ENCODE measurements around the gene MAGED2.

The MAGED2 gene

DNA sequence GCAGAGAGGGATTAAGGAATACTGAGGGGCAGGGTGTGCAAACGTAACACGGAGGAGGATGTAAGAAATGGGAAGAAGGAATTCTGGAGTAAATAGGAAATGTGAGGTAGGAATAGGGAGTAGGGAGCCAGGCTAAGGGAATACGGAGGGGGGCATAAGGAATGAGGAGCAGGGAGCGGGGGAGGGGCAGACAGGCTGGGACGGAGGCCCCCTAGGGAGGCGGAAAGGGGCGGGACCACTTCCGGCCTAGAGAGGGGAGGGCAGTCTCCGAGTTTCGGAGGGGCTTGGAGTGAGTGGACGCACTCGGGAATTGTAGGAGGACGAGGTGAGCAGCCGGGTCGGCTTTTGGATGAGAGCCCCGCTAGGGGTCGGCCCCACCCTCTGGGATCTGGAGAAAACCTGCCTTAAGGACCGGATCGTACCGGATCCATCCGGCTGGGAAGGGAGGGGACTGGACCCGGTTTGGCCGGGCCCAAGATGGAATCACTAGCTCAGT lies 612 bp downstream of the MAGED2 start:
- H3K4me3 ChIP-seq (ENCODE audit: low read depth, low read length), result peak overlapping the region; percentile 90
- TF ChIP-seq, protein P1, sequence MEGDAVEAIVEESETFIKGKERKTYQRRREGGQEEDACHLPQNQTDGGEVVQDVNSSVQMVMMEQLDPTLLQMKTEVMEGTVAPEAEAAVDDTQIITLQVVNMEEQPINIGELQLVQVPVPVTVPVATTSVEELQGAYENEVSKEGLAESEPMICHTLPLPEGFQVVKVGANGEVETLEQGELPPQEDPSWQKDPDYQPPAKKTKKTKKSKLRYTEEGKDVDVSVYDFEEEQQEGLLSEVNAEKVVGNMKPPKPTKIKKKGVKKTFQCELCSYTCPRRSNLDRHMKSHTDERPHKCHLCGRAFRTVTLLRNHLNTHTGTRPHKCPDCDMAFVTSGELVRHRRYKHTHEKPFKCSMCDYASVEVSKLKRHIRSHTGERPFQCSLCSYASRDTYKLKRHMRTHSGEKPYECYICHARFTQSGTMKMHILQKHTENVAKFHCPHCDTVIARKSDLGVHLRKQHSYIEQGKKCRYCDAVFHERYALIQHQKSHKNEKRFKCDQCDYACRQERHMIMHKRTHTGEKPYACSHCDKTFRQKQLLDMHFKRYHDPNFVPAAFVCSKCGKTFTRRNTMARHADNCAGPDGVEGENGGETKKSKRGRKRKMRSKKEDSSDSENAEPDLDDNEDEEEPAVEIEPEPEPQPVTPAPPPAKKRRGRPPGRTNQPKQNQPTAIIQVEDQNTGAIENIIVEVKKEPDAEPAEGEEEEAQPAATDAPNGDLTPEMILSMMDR (IDR thresholded peaks at IDR 0.05; ENCODE audit: insufficient read depth, low read depth, low read length, missing control alignments), result no peak
- DNase-seq (ENCODE audit: low read depth), result no peak

DNA sequence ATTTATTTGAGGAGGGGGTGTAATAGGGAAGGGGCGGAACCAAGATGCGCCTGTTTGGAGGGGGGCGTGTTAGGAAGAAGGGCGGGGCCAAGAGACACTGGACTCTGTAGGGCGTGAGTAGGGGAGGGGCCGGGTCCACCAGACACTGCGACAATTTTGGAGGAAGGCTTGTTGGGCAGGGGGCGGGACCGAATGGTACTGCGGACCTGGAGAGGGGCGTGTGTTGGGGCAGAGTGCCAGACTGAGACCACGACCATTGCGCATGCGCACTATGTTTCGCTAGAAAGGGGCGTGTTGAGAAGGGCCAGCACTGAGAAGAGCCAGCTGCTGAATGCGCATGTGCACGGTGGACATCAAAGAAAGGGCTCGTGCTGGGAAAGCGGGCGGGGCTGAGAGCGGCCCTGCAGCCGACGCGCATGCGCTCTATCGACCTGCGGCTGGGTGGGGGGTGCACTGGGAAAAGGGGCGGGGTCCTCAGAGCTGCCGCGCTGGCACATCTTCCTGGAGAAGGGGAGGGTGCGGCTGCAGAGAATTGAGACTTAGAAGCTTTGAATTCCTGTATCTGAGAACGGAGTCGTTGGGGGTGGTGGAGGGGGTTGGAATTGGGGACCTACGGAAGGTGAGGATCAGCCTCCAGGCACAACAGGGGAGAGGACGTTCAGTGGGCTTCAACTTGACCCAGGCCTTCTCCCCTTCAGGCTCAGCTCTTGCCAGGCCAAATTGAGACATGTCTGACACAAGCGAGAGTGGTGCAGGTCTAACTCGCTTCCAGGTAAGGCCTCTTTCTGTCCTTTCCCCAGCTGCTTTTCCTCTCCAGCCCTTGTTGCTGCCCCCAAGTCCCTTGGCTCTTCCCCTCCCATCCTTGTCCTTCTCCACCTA lies 1.3 kb downstream of the MAGED2 start:
- DNase-seq (ENCODE audit: low read depth), result peak; percentile 97
- peak overlapping the region; percentile 90 for H3K4me3 ChIP-seq (ENCODE audit: low read depth, low read length)
- TF ChIP-seq, protein P1 (IDR thresholded peaks at IDR 0.05; ENCODE audit: insufficient read depth, low read depth, low read length, missing control alignments), result no peak

DNA sequence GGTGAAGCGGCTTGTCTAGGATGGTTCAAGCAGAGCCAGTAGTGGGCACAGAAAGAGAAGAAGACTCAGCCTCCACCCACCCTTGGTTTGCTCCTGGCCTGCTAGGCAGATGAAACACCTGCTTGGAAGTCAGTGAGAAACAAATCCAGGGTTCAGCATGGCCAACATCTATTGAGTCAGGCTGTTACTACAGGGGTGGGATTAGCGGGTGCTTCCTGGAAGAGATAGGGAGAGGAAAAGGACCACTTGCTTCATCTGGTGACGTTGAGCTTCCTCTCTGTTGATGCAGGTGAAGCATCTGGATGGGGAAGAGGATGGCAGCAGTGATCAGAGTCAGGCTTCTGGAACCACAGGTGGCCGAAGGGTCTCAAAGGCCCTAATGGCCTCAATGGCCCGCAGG lies 3.0 kb downstream of the MAGED2 start:
- no peak for DNase-seq (ENCODE audit: low read depth)
- TF ChIP-seq, protein P1 (IDR thresholded peaks at IDR 0.05; ENCODE audit: insufficient read depth, low read depth, low read length, missing control alignments), result no peak
- H3K4me3 ChIP-seq (ENCODE audit: low read depth, low read length), result no peak overlapping the region

DNA sequence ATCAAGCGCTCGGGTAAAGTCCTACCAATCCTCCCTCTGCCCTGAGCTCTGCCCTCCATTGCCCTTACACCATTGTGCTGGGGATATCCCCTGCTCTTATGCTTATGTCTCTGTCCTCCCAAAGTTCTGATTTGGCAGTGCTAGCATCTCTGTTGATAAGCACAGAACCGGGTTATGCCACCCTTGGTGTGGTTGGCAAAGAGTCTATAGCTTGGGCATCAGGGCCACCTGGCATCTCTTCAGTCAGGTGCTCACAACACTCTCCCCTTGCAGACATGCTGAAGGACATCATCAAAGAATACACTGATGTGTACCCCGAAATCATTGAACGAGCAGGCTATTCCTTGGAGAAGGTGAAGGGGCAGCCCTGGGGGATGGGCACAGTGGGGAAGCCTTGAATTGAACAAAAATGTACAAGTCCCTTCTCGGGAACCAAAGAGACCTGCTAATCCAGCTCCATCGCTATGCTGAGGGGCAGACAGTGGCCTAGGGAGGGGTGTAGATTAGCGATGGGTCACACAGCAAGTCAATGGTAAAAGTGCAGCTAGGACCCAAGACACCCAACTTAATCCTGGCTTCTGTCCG lies 3.8 kb downstream of the MAGED2 start:
- no peak for DNase-seq (ENCODE audit: low read depth)
- no peak overlapping the region for H3K4me3 ChIP-seq (ENCODE audit: low read depth, low read length)
- TF ChIP-seq, protein P1 (IDR thresholded peaks at IDR 0.05; ENCODE audit: insufficient read depth, low read depth, low read length, missing control alignments), result no peak

DNA sequence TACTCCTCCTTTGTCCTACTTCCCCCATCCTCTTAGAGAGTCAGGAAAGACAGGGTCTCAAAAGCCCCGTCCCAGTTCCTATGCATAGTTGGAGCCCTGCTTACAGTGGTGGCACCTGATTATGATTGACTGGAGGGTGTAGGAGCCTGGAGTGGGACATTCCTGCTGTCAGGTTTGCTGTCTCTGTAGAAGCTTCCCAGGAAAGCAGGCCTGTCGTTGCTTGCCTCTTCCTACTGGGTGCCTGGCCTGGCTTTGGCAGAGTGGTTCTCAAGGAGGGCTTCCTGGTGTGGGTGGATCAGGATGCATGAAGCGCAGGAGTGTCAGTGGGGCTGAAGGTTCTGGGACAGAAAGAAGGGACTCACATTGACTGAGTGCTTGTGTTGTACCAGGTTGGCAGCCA lies 4.8 kb downstream of the MAGED2 start:
- no peak overlapping the region for H3K4me3 ChIP-seq (ENCODE audit: low read depth, low read length)
- DNase-seq (ENCODE audit: low read depth), result no peak
- TF ChIP-seq, protein P1 (IDR thresholded peaks at IDR 0.05; ENCODE audit: insufficient read depth, low read depth, low read length, missing control alignments), result no peak

DNA sequence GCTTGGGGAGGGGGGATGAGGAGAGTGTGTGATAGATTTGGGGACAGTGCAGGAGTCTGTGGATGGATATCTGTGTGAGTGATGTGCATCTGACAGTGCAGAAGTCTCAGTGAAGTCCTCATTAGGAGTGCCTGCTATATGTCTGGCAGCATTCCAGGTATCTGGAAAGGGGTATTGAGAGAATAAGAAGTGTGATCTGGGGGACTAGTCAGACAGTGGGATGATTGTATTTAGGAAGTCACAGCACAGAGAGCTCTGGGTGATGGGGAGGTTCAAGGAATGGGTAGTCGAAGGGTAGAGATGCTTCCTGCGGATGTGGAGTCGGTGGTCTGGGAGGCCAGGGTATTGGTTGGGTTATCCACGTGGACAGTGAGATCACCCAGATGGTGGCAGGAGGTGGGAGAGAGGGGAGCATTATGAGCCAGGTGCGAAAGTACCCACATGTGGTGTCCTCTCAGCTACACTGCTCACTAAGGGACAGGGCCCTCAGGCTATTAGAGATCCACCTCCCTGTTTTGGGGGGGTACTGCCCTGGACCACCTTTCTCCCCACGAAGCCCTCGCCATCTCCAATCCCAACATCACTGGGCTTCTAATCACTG lies 9.8 kb downstream of the MAGED2 start:
- TF ChIP-seq, protein P1 (IDR thresholded peaks at IDR 0.05; ENCODE audit: insufficient read depth, low read depth, low read length, missing control alignments), result no peak
- no peak overlapping the region for H3K4me3 ChIP-seq (ENCODE audit: low read depth, low read length)
- DNase-seq (ENCODE audit: low read depth), result no peak

All from GM12865 (cell line).